HUES6 (cell line): Measurements from ENCODE around the gene CCDC7.
"Not testable (repeated sequence)": the region's sequence is repeated elsewhere in the genome, so short reads cannot be mapped to it uniquely, and the experiment has no call there.

Experiments
- H3K27ac ChIP-seq: 2 replicates; pipeline ENCODE4 v1.7.0; 2013; ENCODE audit warnings: low read depth, mild to moderate bottlenecking, low read length, inconsistent platforms
- H3K27me3 ChIP-seq: 2 replicates; pipeline ENCODE4 v1.6.1; 2013; ENCODE audit warnings: low read length; ENCODE audit not compliant: control insufficient read depth, insufficient read depth
- H3K36me3 ChIP-seq: 2 replicates; pipeline ENCODE4 v1.6.1; 2013; ENCODE audit warnings: low read length; ENCODE audit not compliant: control insufficient read depth, insufficient read depth
- H3K4me1 ChIP-seq: 2 replicates; pipeline ENCODE4 v1.6.1; 2013; ENCODE audit warnings: low read length; ENCODE audit not compliant: control insufficient read depth, insufficient read depth
- H3K4me3 ChIP-seq: 2 replicates; pipeline ENCODE4 v1.5.1; 2013; ENCODE audit warnings: low read depth, low read length
- H3K9ac ChIP-seq: one replicate; pipeline ENCODE4 v1.6.1; 2013; ENCODE audit warnings: mild to moderate bottlenecking, low read length
- H3K9me3 ChIP-seq: 2 replicates; pipeline ENCODE4 v1.6.1; 2013; ENCODE audit warnings: low read depth, low read length; ENCODE audit not compliant: control insufficient read depth, insufficient read depth

Gene CCDC7

DNA sequence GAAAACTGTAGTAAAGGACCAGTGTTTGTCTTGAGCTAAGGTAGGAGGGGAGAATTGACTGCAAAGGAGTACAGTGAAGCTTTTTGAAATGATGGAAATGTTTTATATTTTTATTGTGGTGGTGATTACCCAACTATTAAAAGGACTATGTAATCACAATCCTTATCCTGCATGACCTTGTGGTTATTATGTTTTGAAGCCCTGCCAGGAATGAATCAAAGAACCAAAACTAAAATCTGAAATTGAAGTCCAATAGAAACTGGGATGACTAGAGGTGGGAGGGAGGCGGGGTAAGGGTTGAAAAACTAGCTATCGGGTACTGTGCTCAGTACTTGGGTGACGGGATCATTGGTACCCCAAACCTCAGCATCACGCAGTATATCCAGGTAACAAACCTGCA lies 8.2 kb downstream of the CCDC7 start:
- no peaks in the 10 kb centered on the region for H3K36me3 ChIP-seq
- no peak overlapping the region for H3K9ac ChIP-seq
- no peaks in the 10 kb centered on the region for H3K9me3 ChIP-seq
- H3K4me3 ChIP-seq: no peak overlapping the region
- no peaks in the 10 kb centered on the region for H3K4me1 ChIP-seq
- H3K27ac ChIP-seq: no peak overlapping the region
- no peaks in the 10 kb centered on the region for H3K27me3 ChIP-seq

DNA sequence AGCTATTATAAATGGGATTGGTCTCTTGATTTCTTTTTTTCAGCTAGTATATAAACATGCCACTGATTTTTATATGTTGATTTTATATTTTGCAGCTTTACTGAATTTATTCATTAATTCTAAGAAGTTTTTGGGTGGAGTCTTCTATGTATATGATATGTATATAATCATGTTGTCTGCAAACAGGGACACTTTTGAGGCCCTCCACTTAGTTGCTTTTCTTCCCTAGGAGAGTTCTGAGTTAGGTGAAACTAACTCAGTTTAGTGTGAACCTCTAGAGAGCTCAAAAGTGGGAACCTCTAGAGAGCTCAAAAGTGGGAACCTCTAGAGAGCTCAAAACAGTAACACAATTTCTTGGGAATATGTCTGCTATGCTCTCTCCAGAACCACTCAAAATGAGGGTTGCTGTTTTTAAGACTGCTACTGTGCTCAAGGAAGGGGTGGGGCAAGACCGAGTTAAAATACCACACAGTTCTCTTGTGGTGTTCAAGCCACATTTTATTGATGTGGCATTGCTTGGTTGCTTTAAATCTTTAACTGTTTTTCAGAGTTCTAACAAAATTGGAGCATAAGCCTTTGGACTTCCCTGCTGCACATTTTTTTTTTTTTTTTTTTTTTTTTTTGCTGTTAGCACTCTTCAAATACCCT lies 13.2 kb downstream of the CCDC7 start:
- Histone ChIP-seq H3K9ac (no peak overlapping the region), H3K4me3 (no peak overlapping the region), H3K4me1 (no peaks in the 10 kb centered on the region), H3K27ac (no peak overlapping the region), H3K36me3 (no peaks in the 10 kb centered on the region), H3K27me3 (no peaks in the 10 kb centered on the region), H3K9me3 (no peaks in the 10 kb centered on the region)

GRCh38 chr10:32461203-32461602 lies 15.3 kb downstream of the CCDC7 start:
- Histone ChIP-seq H3K9ac (no peak overlapping the region), H3K4me1 (no peaks in the 10 kb centered on the region), H3K36me3 (no peaks in the 10 kb centered on the region), H3K27ac (no peak overlapping the region), H3K4me3 (no peak overlapping the region), H3K27me3 (no peaks in the 10 kb centered on the region), H3K9me3 (no peaks in the 10 kb centered on the region)

GRCh38 chr10:32471232-32471631 lies 25.3 kb downstream of the CCDC7 start:
- Histone ChIP-seq H3K4me3 (no peak overlapping the region), H3K36me3 (no peaks in the 10 kb centered on the region), H3K27me3 (no peaks in the 10 kb centered on the region), H3K9me3 (no peaks in the 10 kb centered on the region), H3K27ac (no peak overlapping the region), H3K9ac (no peak overlapping the region), H3K4me1 (no peaks in the 10 kb centered on the region)

GRCh38 chr10:32477499-32477898 lies 31.6 kb downstream of the CCDC7 start:
- Histone ChIP-seq H3K36me3 (no peaks in the 10 kb centered on the region), H3K9ac (no peak overlapping the region), H3K4me3 (no peak overlapping the region), H3K27ac (no peak overlapping the region), H3K9me3 (peaks cover 5% of the 10 kb centered on the region; the same call in 1 of the 2 replicates), H3K4me1 (no peaks in the 10 kb centered on the region), H3K27me3 (no peaks in the 10 kb centered on the region)

DNA sequence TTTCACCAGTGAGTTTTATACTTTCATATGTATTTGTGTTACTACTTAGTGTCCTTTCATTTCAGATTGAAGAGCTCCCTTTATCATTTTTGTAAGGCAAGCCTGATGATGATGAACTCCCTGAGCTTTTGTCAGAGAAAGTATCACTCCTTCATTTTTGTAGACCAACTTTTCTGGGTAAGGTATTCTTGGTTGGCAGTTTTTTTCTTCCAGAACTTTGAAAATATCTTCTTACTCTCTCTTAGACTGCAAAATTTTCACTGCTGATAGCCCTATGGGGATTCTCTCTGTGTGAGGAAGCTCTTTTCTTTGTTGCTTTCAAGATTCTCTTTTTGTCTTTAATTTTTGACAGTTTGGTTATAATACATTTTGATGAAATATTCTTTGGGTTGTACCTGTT lies 35.7 kb downstream of the CCDC7 start:
- no peaks in the 10 kb centered on the region for H3K27me3 ChIP-seq
- no peak overlapping the region for H3K9ac ChIP-seq
- no peak overlapping the region for H3K27ac ChIP-seq
- H3K9me3 ChIP-seq: peaks cover 5% of the 10 kb centered on the region; the same call in 1 of the 2 replicates
- no peak overlapping the region for H3K4me3 ChIP-seq
- H3K4me1 ChIP-seq: no peaks in the 10 kb centered on the region
- no peaks in the 10 kb centered on the region for H3K36me3 ChIP-seq

GRCh38 chr10:32483019-32483502 lies 37.1 kb downstream of the CCDC7 start:
- H3K27ac ChIP-seq, H3K9ac ChIP-seq, H3K4me1 ChIP-seq, H3K4me3 ChIP-seq, H3K9me3 ChIP-seq, H3K27me3 ChIP-seq, H3K36me3 ChIP-seq: not testable (repeated sequence)

GRCh38 chr10:32488038-32488437 lies 42.1 kb downstream of the CCDC7 start:
- not testable (repeated sequence) for H3K27ac ChIP-seq, H3K36me3 ChIP-seq, H3K4me1 ChIP-seq, H3K9ac ChIP-seq, H3K27me3 ChIP-seq, H3K4me3 ChIP-seq
- H3K9me3 ChIP-seq: peaks cover 23% of the 10 kb centered on the region

GRCh38 chr10:32489158-32489557 lies 43.2 kb downstream of the CCDC7 start:
- Histone ChIP-seq H3K9me3 (peaks cover 23% of the 10 kb centered on the region), H3K27ac (no peak overlapping the region), H3K36me3 (no peaks in the 10 kb centered on the region), H3K4me1 (no peaks in the 10 kb centered on the region), H3K4me3 (no peak overlapping the region), H3K27me3 (no peaks in the 10 kb centered on the region), H3K9ac (no peak overlapping the region)

DNA sequence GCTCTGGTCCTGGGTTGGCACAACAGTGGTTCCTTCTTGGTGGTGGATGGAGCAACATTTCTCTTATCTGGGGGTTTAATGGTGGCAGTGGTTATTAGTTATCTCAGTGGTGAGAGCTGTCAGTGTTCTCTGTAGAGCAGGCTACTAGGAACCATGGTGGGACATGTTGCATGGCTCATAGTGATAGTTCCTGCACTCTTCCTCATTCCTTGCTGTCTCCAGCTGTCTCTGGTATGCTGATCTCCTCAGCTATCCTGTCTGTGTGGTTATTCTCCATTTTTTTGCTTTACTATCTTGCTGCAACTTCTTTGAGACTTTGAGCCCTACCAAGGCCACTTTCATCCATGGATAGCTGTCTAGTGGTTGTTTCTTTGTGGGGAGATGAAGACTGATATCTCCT lies 44.0 kb downstream of the CCDC7 start:
- Histone ChIP-seq H3K9ac (no peak overlapping the region), H3K4me1 (no peaks in the 10 kb centered on the region), H3K27me3 (no peaks in the 10 kb centered on the region), H3K9me3 (peaks cover 23% of the 10 kb centered on the region), H3K4me3 (no peak overlapping the region), H3K36me3 (no peaks in the 10 kb centered on the region), H3K27ac (no peak overlapping the region)

DNA sequence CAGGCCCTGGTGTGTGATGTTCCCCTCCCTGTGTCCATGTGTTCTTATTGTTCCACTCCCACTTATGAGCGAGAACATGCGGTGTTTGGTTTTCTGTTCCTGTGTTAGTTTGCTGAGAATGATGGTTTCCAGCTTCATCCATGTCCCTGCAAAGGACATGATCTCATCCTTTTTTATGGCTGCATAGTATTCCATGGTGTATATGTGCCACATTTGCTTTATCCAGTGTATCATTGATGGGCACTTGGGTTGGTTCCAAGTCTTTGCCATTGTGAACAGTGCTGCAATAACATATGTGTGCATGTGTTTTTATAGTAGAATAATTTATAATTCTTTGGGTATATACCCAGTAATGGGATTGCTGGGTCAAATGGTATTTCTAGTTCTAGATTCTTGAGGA lies 48.6 kb downstream of the CCDC7 start:
- not testable (repeated sequence) for H3K36me3 ChIP-seq, H3K9ac ChIP-seq, H3K27ac ChIP-seq, H3K4me3 ChIP-seq, H3K4me1 ChIP-seq, H3K9me3 ChIP-seq, H3K27me3 ChIP-seq

DNA sequence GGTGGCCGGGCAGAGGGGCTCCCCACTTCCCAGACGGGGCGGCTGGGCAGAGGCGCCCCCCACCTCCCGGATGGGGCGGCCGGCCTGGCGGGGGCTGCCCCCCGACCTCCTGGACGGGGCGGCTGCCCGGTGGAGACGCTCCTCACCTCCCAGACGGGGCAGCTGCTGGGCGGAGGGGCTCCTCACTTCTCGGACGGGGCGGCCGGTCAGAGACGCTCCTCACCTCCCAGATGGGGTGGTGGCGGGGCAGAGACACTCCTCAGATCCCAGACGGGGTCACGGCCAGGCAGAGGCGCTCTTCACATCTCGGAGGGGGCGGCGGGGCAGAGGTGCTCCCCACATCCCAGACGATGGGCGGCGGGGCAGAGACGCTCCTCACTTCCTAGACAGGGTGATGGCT lies 54.2 kb downstream of the CCDC7 start:
- not testable (repeated sequence) for H3K36me3 ChIP-seq, H3K27ac ChIP-seq, H3K27me3 ChIP-seq, H3K4me3 ChIP-seq, H3K9ac ChIP-seq, H3K4me1 ChIP-seq
- H3K9me3 ChIP-seq: peaks cover 18% of the 10 kb centered on the region
